HUES6 (cell line): ENCODE data around the gene VEGFC.

ENCODE experiments used
- H3K27ac ChIP-seq: 2 replicates; pipeline ENCODE4 v1.7.0; 2013; ENCODE audit warnings: low read depth, mild to moderate bottlenecking, low read length, inconsistent platforms
- H3K27me3 ChIP-seq: 2 replicates; pipeline ENCODE4 v1.6.1; 2013; ENCODE audit warnings: low read length; ENCODE audit not compliant: control insufficient read depth, insufficient read depth
- H3K36me3 ChIP-seq: 2 replicates; pipeline ENCODE4 v1.6.1; 2013; ENCODE audit warnings: low read length; ENCODE audit not compliant: control insufficient read depth, insufficient read depth
- H3K4me1 ChIP-seq: 2 replicates; pipeline ENCODE4 v1.6.1; 2013; ENCODE audit warnings: low read length; ENCODE audit not compliant: control insufficient read depth, insufficient read depth
- H3K4me3 ChIP-seq: 2 replicates; pipeline ENCODE4 v1.5.1; 2013; ENCODE audit warnings: low read depth, low read length
- H3K9ac ChIP-seq: one replicate; pipeline ENCODE4 v1.6.1; 2013; ENCODE audit warnings: mild to moderate bottlenecking, low read length
- H3K9me3 ChIP-seq: 2 replicates; pipeline ENCODE4 v1.6.1; 2013; ENCODE audit warnings: low read depth, low read length; ENCODE audit not compliant: control insufficient read depth, insufficient read depth

Gene VEGFC

DNA sequence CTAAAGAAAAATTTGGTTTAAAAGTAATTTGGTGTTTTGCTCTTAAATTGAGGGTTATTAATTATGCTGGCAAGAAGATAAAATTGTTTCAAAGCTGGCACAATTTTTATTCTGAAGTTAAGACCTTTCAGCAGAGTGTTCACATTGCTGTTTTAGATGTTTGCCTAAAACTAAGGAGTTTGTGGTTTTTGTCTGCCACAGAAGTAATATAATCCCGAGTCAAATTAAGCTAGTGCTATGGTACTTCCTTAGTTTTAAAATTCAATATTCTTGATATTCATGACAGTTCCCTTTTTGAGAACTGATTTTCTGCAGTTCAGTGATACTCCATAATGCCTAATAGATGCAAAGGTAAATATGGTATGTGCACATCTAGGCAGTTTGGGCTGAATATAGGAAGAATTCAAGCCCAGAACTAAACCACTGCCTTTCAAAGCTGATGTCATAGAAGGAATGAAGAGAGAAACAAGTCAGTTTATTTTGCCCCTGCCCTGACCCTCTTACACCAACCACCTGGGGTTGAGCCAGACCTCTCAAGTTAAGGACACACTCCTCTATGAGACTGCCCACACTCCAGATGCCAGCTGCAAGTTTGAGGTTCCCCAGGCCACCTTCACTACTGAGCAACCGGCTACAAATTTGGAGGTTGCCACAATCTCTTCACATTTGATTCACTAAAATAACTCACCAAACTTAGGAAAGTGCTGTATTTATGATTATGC, 32.1 kb upstream of the VEGFC start:
- Histone ChIP-seq H3K36me3 (no peaks in the 10 kb centered on the region), H3K4me3 (no peak overlapping the region), H3K27ac (no peak overlapping the region), H3K4me1 (no peaks in the 10 kb centered on the region), H3K27me3 (no peaks in the 10 kb centered on the region), H3K9me3 (no peaks in the 10 kb centered on the region), H3K9ac (no peak overlapping the region)

DNA sequence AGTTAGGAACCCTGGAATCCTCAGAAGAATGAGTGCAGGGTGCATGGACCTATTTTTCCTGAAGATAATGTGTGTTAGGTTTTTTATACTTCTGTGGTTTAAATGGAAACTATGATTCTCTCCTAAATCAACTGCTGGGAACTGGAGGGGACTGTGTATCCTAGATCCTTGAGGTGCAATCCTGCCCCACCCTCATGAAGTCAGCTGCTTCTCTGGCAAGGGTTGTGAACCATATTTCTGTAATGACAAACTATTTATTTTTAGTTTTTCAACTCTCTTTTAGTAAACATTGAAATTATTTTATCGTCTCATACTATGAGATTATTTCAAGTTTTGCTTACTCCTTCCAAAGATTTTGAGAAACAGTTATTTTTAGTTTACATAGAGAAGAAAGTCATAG, 25.8 kb upstream of the VEGFC start:
- no peaks in the 10 kb centered on the region for H3K9me3 ChIP-seq
- H3K27me3 ChIP-seq, result no peaks in the 10 kb centered on the region
- H3K36me3 ChIP-seq, result no peaks in the 10 kb centered on the region
- H3K9ac ChIP-seq, result no peak overlapping the region
- H3K4me3 ChIP-seq, result no peak overlapping the region
- no peak overlapping the region for H3K27ac ChIP-seq
- no peaks in the 10 kb centered on the region for H3K4me1 ChIP-seq

DNA sequence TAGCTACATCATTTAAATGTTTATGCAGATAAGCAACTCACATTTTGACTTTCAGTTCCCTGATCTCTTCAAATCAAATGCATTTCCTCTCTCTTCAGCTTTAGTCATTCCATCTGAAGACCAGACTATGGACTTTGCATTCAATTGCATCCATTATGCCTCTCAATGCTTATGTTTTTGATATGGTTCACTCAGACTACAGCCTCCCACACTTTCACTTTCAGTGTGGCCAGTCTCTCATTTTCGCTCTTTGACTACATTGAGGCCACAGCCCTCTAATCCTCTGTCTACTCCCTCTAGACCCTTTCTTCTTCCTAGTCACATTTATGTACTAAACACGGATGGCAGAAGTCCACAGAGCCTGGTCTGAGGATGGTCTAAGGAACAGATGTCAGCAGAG, 24.5 kb upstream of the VEGFC start:
- Histone ChIP-seq H3K27ac (no peak overlapping the region), H3K27me3 (no peaks in the 10 kb centered on the region), H3K9ac (no peak overlapping the region), H3K4me1 (no peaks in the 10 kb centered on the region), H3K36me3 (no peaks in the 10 kb centered on the region), H3K4me3 (no peak overlapping the region), H3K9me3 (no peaks in the 10 kb centered on the region)

DNA sequence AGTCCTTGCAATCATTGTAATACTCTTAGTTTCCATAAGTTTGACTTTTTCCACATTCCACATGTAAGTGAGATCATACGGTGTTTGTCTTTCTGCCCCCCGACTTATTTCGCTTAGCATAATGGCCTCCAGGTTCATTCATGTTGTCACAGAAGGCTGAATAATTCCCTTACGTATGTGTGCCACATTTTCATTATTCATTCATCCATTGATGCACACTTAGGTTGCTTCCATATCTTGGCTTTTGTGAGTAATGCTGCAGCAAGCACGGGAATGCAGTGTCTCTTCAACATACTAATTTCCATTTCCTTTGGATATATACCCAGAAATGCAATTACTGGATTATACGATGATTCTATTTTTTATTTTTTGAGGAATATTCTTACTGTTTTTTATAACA, 22.0 kb upstream of the VEGFC start:
- Histone ChIP-seq H3K27ac (no peak overlapping the region), H3K4me3 (no peak overlapping the region), H3K36me3 (no peaks in the 10 kb centered on the region), H3K4me1 (no peaks in the 10 kb centered on the region), H3K9ac (no peak overlapping the region), H3K9me3 (no peaks in the 10 kb centered on the region), H3K27me3 (no peaks in the 10 kb centered on the region)

DNA sequence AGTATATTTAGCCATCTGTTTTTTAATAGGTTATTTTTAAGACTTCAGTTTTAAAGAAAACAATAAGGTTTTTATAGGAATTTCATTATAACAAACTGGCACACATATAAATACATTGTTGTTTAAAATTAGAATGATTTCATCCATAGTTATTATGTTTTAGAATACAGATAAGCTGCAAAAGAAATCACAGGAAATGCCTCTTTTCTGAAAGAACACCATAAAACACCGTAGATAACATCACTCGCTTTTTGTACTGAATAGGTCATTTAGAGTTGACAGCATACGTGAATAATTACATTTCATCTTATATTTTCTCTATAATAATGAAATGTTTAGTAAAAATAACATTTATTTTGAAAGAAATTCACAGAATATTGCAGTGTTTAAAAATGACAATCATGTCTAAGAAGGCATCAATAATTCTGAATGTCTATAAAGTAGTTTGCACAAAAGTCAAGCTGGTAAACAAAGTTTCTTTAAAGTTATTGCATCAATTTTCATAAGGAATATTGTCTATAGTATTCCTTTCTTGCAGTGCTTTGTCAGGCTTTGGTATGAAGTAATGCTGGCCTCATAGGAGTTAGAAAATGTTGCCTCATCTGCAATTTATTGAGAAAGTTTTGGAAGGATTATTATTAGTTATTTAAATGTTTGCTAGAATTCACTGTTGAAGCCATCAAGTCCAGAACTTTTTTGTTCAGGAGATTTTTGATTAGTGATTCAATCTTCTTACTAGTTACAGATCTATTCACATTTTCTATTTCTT, 17.9 kb upstream of the VEGFC start:
- H3K4me3 ChIP-seq, result no peak overlapping the region
- H3K4me1 ChIP-seq, result no peaks in the 10 kb centered on the region
- H3K27ac ChIP-seq, result no peak overlapping the region
- peaks cover 5% of the 10 kb centered on the region; the same call in 1 of the 2 replicates for H3K9me3 ChIP-seq
- no peak overlapping the region for H3K9ac ChIP-seq
- no peaks in the 10 kb centered on the region for H3K36me3 ChIP-seq
- H3K27me3 ChIP-seq, result no peaks in the 10 kb centered on the region

DNA sequence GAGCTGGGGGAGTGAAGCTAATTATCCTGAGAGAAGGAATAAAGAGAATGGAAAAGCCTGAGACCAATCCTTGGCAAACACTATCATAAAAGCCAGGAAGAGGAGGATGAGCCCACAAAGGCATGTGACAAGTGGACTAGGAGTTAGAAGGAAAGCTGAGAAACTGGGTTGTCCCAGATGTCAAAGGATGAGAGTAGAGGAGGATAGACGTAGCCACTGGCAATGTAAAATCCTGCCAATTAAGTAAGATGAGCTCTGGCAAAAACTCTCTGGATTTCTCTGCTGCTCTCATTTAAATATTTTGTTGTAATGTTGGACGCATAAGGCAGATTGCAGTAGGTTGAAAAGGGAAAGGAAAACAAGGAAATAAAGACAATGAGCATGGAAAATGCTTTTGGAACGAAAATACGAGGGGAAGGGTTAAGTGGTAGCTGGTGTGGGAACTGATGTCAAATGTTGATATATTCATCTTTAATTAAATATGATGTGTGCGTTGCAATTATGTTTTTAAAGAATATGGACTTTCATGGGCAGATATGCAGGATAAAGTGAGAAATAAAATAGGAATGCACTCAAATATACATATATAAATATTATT, 14.2 kb upstream of the VEGFC start:
- H3K27ac ChIP-seq, result no peak overlapping the region

DNA sequence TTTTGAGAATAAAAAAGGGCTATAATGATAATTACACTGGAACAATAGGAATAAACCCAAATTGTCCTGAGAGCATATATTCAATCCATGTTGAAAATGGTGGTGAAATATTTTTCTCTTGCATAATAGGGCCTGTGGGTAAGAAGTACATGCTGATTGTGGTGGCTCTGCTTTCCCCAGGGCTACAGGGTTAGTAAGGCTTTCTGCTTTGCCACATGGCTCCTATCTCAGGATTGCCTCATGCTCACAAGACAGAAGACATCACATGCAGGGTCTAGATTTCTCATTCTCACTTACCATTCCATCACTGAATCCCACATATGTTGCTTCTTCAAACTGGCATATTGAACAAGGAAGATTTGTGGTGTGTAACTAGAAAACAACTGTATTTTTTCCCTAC, 12.4 kb upstream of the VEGFC start:
- H3K4me3 ChIP-seq, result no peak overlapping the region
- no peaks in the 10 kb centered on the region for H3K4me1 ChIP-seq
- H3K27me3 ChIP-seq, result no peaks in the 10 kb centered on the region
- H3K36me3 ChIP-seq, result no peaks in the 10 kb centered on the region
- H3K27ac ChIP-seq, result no peak overlapping the region
- peaks cover 5% of the 10 kb centered on the region; the same call in 1 of the 2 replicates for H3K9me3 ChIP-seq
- H3K9ac ChIP-seq, result no peak overlapping the region

More for the DNA sequence above, 14.2 kb upstream of the VEGFC start:
- Histone ChIP-seq H3K9me3 (peaks cover 5% of the 10 kb centered on the region; the same call in 1 of the 2 replicates), H3K27me3 (no peaks in the 10 kb centered on the region), H3K9ac (no peak overlapping the region), H3K36me3 (no peaks in the 10 kb centered on the region), H3K4me3 (no peak overlapping the region), H3K4me1 (no peaks in the 10 kb centered on the region)

DNA sequence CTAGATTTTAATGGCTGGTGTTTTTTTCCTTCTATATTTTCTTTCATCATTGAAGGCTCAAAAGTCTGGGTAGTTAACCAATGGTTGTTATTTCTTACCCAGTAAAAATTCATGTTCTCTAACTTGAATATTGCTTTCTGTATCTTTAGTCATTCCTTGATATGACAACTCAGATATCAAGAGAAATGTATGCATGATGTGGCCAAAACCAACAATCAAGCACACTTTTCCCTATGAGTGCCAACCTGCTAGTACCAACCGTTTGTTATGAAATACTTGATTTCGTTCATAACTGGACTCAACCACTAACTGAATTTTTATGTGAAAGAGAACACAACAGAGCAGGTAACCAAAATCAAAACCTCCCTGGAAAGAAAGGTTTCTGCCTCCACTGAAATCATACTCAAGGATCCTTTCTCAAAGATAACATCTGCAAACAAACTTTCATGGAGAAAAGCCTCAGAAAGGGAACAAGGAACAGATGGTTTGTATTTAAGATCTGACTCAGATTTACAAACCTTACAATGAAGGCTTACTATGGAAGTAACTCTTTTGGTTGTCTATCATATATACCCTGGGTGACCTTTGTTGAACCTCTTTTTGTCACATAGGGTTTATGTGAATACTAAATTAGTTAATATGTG, 8.3 kb upstream of the VEGFC start:
- Histone ChIP-seq H3K9ac (no peak overlapping the region), H3K9me3 (no peaks in the 10 kb centered on the region), H3K27ac (no peak overlapping the region), H3K4me3 (no peak overlapping the region), H3K27me3 (no peaks in the 10 kb centered on the region), H3K4me1 (no peaks in the 10 kb centered on the region), H3K36me3 (no peaks in the 10 kb centered on the region)

DNA sequence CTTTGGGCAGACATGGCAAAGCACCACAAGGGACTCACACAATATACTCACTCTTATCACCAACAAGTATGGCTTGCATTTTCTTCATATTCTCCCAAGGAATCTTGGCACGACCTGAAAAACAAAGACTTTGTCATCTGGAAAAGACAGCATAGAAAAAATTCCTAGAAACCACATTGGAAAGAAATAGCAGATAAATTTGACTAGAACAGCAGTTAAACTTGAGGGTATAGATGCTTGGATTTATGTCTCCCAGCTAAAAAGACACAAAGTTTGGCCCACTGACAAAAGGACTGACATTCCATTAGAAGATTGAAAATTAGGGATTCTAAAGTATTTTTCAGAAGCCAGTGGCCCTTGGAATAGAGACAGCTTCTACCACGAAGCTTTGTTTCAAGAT, 6.9 kb upstream of the VEGFC start:
- H3K9ac ChIP-seq, result no peak overlapping the region
- H3K27ac ChIP-seq, result no peak overlapping the region
- H3K4me3 ChIP-seq, result no peak overlapping the region
- H3K27me3 ChIP-seq, result peaks cover under 1% of the 10 kb centered on the region
- H3K9me3 ChIP-seq, result no peaks in the 10 kb centered on the region
- no peaks in the 10 kb centered on the region for H3K4me1 ChIP-seq
- H3K36me3 ChIP-seq, result no peaks in the 10 kb centered on the region

DNA sequence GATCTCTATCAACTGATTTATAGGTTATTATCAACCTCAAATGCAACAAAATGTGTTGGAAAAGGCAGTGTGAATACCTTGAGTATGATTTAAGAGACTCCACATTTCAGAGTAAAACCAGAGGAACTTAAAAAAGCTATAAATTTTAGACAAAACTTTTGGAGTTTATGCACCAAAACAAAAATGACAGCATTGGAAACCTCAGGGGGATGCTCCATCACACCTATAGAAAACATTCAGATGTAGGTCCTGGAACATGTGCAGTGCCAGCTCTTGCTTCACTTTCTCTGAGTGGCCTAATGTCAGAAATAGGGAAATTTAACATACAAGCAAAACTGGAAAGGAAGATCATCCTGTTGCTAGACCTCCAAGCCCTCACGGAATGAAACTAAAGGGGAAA, 5.8 kb upstream of the VEGFC start:
- Histone ChIP-seq H3K27me3 (peaks cover 12% of the 10 kb centered on the region), H3K4me1 (no peaks in the 10 kb centered on the region), H3K9me3 (no peaks in the 10 kb centered on the region), H3K9ac (no peak overlapping the region), H3K27ac (no peak overlapping the region), H3K4me3 (no peak overlapping the region), H3K36me3 (no peaks in the 10 kb centered on the region)

DNA sequence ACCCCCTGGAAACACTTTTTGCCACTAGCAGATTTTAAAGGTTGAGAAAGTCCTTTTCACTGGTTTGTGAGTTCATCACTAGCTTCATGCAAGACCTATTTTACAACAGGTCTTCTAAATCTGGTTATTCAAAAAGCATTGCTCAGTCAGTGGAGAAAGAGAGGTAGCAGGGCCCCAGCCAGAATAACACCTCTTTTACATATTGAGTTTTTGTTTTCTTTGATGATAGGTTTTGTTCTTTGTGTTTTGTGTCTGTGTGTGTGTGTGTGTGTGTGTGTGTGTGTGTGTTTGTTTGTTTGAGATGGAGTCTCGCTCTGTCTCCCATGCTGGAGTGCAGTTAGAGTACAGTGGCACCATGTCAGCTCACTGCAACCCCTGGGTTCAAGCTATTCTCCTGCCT, 2.7 kb upstream of the VEGFC start:
- Histone ChIP-seq H3K36me3 (no peaks in the 10 kb centered on the region), H3K4me1 (no peaks in the 10 kb centered on the region), H3K9ac (no peak overlapping the region), H3K9me3 (no peaks in the 10 kb centered on the region), H3K27ac (no peak overlapping the region), H3K4me3 (no peak overlapping the region), H3K27me3 (peaks cover 35% of the 10 kb centered on the region)
